DMS153 (cell line): ENCODE results near the gene TNFRSF1B.

ENCODE experiments used
- DNase-seq: peaks from one replicate; lab custom pipeline; 2025; lab: John Stamatoyannopoulos, UW

The TNFRSF1B gene

GRCh38 chr1:12176298-12177118, 9.7 kb downstream of the TNFRSF1B start:
- no peak for DNase-seq

GRCh38 chr1:12177156-12177998, 10.6 kb downstream of the TNFRSF1B start:
- DNase-seq = no peak

DNA sequence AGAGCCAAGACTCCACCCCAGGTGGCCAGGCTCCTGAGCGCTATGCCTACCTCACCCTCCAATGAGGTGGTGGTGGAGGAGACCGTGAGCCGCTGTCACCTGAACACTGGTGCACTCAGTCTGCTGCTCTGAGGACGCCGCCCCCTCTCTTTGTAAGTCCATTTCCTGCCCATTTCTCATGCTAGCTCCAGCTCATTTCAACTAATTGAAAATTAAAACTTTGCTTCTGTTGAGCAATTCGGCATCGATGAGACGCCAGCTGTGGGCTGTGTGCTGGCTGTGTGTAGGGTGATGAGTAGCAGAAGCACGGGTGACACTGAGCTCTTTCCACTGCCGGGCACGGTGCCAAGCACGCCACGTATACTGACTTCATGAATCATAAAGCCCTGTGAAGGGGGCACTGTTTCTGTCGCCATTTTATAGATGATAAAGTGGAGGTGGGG, 11.2 kb downstream of the TNFRSF1B start:
- DNase-seq = peak; percentile 67

DNA sequence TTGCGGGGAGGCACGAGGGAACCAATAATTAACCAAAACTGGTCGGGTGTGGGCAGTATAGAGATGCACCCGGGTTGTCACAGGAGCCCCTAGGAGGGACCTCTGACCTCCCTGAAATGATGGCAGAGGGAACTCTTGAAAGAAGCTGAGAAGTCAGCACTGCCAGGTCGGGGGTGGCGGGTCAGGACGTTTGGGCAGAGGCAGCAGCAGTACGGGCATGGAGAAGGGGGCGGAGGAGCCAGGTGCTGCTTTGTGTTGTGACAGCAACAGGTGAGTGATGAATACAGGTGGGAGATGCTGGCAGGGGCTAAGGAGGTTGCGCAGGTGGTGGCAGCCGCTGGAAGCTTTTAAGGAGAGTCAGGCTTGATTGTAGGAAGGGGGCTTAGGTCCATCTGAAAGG, 11.7 kb downstream of the TNFRSF1B start:
- DNase-seq = no peak

DNA sequence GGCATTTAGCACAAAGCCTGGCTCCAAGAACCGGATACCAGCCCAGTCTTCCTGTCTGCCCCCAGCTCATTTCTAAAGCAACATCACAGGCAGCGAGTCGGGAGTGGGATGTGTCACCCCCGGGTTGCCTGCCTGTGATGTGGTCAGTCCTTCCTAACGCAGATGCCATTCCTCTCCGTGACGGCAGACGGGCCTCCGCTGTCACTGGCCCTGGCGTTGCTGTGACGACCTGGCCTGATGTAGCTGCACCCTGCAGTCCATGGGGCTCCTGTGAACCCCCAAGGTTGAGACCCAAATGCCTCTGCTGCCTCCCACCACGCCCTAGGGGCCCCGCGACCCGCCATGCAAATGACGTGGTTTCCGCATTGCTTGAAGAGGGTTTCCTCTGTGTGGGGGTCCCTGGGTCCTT, 12.3 kb downstream of the TNFRSF1B start:
- no peak for DNase-seq

DNA sequence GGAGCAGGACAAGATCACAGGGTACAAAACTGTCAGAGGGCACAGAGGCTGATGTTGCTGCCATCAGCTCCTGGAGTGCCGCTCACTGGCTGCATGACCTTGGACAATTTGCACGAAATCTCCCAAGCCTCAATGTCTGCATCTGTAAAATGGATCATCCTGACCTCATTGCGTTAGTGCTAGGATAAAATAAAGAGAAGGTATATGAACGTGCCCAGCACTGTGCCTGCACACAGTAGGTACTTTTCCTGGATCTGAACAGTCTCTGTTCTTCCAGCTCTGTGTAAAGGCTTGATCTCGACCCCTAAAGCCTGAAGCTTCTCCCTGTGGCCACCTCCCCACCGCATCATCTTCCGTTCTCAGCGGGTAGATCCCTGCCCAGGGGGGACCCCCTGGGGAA, 12.9 kb downstream of the TNFRSF1B start:
- no peak for DNase-seq

- DNase-seq = no peak
Measured at GRCh38 chr1:12180315-12180714, 13.5 kb downstream of the TNFRSF1B start.

DNA sequence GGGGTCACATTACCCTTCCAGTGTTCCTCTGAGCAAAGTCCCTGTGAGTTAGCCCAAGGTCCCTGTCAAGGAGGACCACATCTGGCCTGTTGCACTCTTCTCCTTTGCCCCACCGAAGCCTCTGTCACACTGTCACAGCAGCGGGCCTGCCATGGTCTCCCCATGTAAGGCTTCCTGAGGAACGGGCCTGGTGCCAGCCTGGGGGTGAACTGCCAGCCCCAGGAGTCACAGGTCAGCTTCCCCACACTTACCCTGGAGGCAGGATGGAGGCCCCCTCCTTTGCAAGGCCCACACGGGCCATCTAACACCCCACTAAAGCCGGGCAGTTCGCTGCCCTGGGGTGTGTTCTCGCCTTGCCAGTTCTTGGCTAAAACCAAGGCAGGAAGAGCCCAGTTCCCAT, 14.1 kb downstream of the TNFRSF1B start:
- DNase-seq = no peak

- DNase-seq = no peak
Measured at GRCh38 chr1:12181568-12181967, 14.8 kb downstream of the TNFRSF1B start.

DNA sequence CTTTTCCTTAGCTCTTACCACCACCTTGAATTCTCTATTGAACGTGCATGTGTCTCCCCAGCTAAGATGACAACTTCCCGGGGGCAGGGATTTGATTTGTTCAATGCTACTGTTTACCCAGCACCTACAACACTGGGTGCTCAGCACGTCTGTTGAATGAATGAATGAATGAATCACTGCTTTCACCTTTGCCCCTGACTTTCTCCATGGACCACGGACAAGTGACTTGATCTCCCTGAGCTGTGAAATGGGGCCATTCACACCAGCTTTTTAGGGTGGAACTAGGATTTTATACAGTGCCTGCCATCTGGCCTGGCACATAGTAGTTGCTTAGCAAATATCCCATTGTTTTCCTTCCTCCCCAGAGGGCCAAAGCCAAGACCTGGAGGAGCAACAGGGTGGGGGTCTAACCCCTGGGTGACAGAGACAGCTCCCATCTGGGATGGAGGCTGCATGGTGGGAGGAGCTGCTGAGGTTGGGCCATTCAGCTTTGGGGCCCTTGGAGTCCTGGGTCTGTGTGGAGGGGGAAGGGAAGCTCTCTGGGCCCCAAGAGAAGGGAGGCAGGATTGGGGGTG, 15.7 kb downstream of the TNFRSF1B start:
- no peak for DNase-seq

- DNase-seq = no peak
Measured at GRCh38 chr1:12183095-12183794, 16.5 kb downstream of the TNFRSF1B start.

GRCh38 chr1:12184008-12184681, 17.4 kb downstream of the TNFRSF1B start:
- no peak for DNase-seq

- no peak for DNase-seq
Measured at GRCh38 chr1:12185036-12185917, 18.5 kb downstream of the TNFRSF1B start.

- DNase-seq = no peak
Measured at GRCh38 chr1:12185918-12186678, 19.3 kb downstream of the TNFRSF1B start.

DNA sequence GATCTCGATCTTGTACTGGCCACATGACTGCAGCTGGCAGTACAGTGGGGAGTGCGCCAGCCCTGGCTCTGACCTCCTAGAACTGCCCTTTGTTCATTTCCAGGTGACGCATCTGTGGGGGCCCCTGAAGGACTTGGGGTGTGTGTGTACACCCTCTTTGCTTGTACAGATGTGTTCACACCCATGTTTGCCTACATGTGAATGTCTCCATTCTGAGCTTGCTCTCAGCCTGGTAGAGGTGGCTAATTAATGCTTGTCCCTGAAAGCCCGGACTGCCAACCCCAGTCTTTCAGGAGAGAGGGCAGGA, 19.8 kb downstream of the TNFRSF1B start:
- DNase-seq = no peak

DNA sequence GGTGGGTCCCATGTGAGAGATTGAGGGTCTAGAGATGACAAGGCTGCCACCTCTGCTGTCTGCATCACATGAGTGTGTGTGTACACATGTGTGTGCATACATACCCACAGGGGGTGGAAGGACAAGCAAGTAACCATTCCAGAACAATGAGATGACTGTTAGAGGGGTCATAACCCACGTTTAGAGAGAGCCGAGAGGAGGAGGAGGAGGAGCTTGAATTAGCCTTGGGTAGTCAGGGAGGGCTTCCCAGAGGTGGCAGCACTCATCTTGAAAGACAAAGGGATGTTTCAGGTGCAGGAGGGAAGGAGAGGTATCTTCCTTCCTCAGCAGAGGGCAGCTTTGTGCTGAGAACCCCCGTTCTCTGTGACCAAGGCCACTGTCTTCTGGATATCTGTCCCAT, 21.3 kb downstream of the TNFRSF1B start:
- DNase-seq = no peak

GRCh38 chr1:12188657-12189327, 22.0 kb downstream of the TNFRSF1B start:
- no peak for DNase-seq

DNA sequence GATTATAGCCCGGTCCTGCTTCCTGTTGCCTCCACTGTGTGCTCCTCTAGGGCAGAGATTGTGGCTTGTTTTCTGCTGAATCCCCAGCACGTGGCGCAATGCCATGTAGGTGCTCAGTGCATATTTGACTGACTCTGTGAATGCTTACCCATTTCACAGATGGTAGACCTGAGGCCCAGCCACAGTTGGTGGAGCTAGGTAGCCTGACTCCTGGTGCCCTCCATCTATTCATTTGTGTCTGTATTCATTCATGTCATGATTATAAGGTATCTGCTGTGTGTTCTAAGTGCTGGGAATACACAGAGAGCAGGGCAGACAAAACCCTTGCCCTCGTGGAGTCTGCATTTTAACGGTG, 22.5 kb downstream of the TNFRSF1B start:
- DNase-seq = no peak

- no peak for DNase-seq
Measured at GRCh38 chr1:12191242-12192032, 24.6 kb downstream of the TNFRSF1B start.
